Measurements from ENCODE around the gene AGFG1. TPM values are rescaled to one million over a fixed set of nuclear protein-coding genes. Genes with fewer than 3 reads are reported as not detected.

AGFG1 gene
- total and polyA plus RNA-seq, 5 donors, result 21.5 to 65.3 (median 50.3) TPM

DNA sequence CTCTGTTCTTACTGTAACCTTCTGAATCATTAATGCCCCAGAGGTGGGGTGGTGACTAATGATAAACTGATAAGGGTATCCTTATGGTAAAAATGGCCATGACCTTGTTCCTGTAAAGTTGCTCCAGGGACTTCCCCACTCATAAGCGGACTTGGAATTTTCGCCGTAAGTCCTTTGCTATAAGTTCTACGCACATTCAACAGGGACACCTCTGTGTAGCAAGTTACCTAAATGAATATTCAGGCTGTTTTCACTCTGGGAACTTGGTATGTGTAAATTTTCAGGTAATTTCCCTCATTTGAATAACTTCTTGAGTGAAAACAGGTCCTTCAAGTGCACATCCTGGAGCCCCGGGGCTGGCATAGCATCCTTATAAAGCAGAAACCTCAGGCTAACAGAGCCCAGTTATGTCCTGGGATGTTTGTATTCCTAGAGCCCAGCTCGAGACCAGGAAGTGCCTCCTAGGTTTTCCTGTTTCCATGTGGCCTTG, 9.4 kb upstream of the AGFG1 start:
- DNase-seq (no peak), ATAC-seq (no peak)
- Histone ChIP-seq H3K4me3 (ENCODE audit: low read length) (no peak overlapping the region), H3K4me1 (ENCODE audit: control insufficient read depth, insufficient read depth, low read length) (no peaks in the 10 kb centered on the region), H3K27me3 (ENCODE audit: control insufficient read depth, insufficient read depth) (no peaks in the 10 kb centered on the region), H3K27ac (ENCODE audit: low read length) (no peak overlapping the region), H3K9me3 (ENCODE audit: control insufficient read depth, low read length) (no peaks in the 10 kb centered on the region)
- intact Hi-C loops (cut with DNase I), result no loop called here
- WGBS, result 77% methylated on average over 6 of the region's 6 CpGs

DNA sequence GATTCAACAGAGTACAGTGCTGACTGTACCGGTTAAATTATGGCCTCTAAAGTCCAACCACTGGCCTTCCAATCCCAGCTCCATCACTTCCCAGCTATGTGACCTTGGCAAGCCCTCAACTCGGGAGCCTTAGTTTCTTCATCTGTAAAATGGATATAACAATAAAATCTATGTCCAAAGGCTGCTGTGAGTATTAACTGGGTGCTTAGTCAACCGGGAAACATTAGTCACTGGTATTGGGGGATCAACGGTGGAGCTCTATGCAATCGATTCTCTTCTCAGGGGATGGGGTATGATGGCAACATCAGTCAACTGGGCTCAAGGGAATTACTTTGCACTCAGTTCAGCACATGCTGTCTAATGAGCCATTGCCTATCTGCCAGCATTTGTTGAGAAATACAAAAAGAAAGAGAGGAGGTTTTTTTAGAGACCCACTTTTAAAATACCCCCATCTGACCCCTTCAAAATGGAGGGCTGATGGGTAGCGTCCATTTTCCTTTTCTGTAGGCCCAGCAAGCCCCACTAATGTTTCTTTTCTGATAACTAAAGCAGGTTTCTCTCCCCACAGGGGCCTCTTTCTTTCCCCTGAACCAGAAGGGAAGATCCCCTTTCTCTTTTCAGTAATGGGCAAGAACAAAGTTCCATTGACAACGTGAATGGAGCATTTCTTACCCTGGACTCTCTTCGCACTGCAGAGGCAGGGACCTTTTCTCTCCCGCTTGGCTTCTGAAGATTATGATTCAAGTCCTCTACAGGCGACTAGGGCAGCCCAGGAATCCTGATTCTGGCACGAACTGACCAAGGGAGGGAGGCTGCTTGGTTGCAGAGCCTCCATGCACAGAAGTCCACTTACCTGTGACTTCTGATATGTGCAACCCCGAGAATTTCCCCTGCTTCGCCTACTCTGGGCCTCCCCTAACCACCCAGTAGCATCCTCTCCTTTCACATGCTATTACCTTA, 8.7 kb upstream of the AGFG1 start:
- ATAC-seq, result no peak
- Histone ChIP-seq H3K4me1 (ENCODE audit: control insufficient read depth, insufficient read depth, low read length) (no peaks in the 10 kb centered on the region), H3K27me3 (ENCODE audit: control insufficient read depth, insufficient read depth) (no peaks in the 10 kb centered on the region), H3K4me3 (ENCODE audit: low read length) (no peak overlapping the region), H3K27ac (ENCODE audit: low read length) (no peak overlapping the region), H3K9me3 (ENCODE audit: control insufficient read depth, low read length) (no peaks in the 10 kb centered on the region)
- no peak for DNase-seq
- 81% methylated on average over 13 of the region's 13 CpGs for WGBS
- intact Hi-C loops (cut with DNase I), result no loop called here

DNA sequence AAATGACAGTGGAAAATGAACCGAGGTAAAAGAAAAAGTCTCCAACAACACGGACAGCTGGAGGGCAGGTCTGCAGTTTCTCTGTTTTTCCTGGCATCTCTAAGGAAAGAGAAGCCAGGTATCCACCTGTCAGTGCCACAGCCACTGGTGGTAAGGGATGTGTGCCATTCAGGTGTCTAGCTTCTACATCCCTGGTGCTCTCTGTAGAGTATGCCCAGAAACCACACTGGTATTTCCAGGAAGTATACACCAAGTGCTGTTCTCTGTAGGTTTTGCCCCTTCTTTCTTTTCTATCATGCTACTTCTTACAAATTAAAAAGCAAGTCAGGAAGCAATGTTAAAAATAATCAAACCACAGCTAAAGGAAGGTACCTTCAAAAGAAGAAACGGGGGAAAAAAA, 7.6 kb upstream of the AGFG1 start:
- 81% methylated on average over 3 of the region's 3 CpGs for WGBS
- intact Hi-C loops (cut with DNase I), result no loop called here

DNA sequence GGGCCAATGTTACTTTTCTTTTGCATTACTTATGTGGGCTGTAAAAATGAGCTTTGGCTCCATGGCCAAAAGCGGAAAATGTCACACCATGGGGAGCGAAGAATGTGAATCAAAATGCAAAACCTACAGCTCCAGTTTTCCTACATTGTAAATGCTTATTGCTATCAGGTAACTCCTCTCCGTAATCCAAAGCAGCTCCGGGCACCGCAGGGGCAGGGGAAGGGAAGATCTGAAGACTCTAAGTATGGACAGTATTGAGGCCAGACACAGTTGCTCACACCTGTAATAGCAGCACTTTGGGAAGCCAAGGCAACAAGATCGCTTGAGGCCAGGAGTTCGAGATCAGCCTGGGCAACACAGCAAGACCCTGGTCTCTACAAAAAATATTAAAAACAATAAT, 7.1 kb upstream of the AGFG1 start:
- no peak overlapping the region for H3K27ac ChIP-seq (ENCODE audit: low read length)
- no peaks in the 10 kb centered on the region for H3K9me3 ChIP-seq (ENCODE audit: control insufficient read depth, low read length)
- WGBS, result 87% methylated on average over 7 of the region's 7 CpGs
- intact Hi-C loops (cut with DNase I), result no loop called here
- H3K27me3 ChIP-seq (ENCODE audit: control insufficient read depth, insufficient read depth), result no peaks in the 10 kb centered on the region
- no peaks in the 10 kb centered on the region for H3K4me1 ChIP-seq (ENCODE audit: control insufficient read depth, insufficient read depth, low read length)
- DNase-seq (no peak), ATAC-seq (no peak)
- H3K4me3 ChIP-seq (ENCODE audit: low read length), result no peak overlapping the region

More for the DNA sequence above, 7.6 kb upstream of the AGFG1 start:
- Histone ChIP-seq H3K27ac (ENCODE audit: low read length) (no peak overlapping the region), H3K27me3 (ENCODE audit: control insufficient read depth, insufficient read depth) (no peaks in the 10 kb centered on the region), H3K9me3 (ENCODE audit: control insufficient read depth, low read length) (no peaks in the 10 kb centered on the region), H3K4me1 (ENCODE audit: control insufficient read depth, insufficient read depth, low read length) (no peaks in the 10 kb centered on the region), H3K4me3 (ENCODE audit: low read length) (no peak overlapping the region)
- ATAC-seq (no peak), DNase-seq (no peak)

DNA sequence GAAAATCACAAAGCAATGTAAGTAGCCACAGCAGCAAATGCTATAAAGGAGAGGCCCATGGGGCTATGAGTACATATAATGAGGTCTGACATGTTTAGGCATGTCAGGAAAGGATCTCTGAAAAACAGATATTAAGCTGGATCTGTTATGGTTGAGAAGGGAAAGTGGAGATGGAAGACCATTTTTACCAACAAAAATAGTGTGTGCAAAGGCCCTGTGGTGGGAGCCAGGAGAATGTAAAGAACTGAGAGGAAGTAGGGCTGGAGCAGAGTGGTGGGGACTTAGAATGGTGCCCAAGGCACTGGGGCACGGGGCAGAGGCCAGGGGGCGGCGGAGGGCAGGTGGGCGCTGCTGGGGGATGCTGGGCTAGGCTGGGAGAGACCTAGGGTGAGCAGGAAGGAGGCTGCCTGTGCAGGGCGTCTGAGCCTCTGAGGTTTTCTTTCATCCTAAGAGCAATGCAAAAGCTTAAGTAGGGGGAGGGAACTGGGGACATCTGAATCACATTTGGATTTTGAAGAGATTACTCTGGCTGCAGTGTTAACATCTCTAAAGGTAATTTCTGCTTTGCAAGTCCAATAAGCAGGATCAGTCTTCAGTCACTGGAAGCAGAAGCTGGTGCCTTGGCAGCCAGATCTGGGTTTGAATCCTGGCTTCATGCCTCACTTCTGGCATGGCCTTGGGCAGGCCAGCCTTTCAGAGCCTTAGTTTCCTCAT, 4.9 kb upstream of the AGFG1 start:
- Histone ChIP-seq H3K9me3 (ENCODE audit: control insufficient read depth, low read length) (no peaks in the 10 kb centered on the region), H3K27me3 (ENCODE audit: control insufficient read depth, insufficient read depth) (no peaks in the 10 kb centered on the region), H3K27ac (ENCODE audit: low read length) (no peak overlapping the region), H3K4me3 (ENCODE audit: low read length) (no peak overlapping the region), H3K4me1 (ENCODE audit: control insufficient read depth, insufficient read depth, low read length) (no peaks in the 10 kb centered on the region)
- intact Hi-C loops (cut with DNase I), result no loop called here
- ATAC-seq (no peak), DNase-seq (no peak)
- 89% methylated on average over 5 of the region's 5 CpGs for WGBS

DNA sequence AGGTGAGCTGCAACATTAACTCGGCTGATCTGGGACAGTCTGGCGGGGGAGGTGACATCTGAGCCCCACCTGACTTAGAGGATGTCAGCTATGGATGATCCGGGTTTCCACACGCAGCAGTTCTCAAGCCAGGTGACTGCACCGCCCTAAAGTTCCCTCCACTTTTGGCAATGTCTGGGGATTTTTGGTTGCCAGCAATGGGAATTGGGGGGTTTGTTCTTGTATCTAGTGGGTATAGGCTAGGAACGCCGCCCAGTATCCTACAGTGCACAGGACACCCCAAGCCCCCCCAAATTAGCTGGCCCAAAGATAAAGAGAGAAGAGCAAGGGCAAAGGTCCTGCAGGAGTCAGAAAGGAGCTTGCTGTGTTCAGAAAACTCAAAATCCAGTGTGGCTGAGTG, 544 bp upstream of the AGFG1 start:
- no peaks in the 10 kb centered on the region for H3K9me3 ChIP-seq (ENCODE audit: control insufficient read depth, low read length)
- no peaks in the 10 kb centered on the region for H3K27me3 ChIP-seq (ENCODE audit: control insufficient read depth, insufficient read depth)
- intact Hi-C loops (cut with DNase I), result loop anchor here in 3 of 4 donors (5.0 to 10.0 kb wide), 3 partner anchors 67 to 296 kb away; no protein-coding TSS in a partner anchor
- H3K4me3 ChIP-seq (ENCODE audit: low read length), result no peak overlapping the region
- ATAC-seq, result no peak
- DNase-seq, result peak in 1 of 3 donors; percentile 48
- peaks cover 2% of the 10 kb centered on the region for H3K4me1 ChIP-seq (ENCODE audit: control insufficient read depth, insufficient read depth, low read length)
- H3K27ac ChIP-seq (ENCODE audit: low read length), result no peak overlapping the region
- WGBS, result 86% methylated on average over 7 of the region's 7 CpGs

DNA sequence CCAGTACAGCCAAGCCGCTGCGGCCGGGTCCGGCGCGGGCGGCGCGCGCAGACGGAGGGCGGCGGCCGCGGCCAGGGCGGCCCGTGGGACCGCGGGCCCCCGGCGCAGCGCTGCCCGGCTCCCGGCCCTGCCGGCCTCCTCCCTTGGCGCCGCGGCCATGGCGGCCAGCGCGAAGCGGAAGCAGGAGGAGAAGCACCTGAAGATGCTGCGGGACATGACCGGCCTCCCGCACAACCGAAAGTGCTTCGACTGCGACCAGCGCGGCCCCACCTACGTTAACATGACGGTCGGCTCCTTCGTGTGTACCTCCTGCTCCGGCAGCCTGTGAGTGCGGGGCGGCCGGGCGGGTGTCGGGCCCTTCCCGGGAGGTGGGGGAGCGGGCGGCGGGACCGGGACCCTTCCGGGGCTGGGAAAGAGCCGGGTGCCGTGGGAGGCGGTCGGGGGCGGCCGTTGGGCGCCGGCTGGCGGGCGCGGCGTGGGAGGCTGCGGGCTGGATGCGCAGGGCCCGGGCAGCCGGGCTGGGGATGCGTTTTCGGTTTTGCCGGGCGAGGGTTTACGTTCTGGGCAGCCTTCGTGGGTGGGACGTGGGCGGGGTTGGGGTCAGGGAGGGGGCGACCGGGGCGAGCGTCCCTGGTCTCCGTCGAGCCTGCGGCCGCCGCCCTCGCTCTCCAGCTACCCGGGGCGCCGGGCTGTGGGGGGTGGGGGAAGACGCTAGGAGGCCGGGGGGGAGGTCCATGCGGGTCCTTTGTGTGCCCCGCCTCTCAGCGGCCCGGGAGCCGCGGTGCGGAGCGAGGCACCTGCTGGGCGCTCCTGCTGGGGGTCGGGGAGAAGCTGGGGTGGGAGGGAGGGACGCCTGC, 537 bp downstream of the AGFG1 start:
- Histone ChIP-seq H3K9me3 (ENCODE audit: control insufficient read depth, low read length) (no peaks in the 10 kb centered on the region), H3K4me3 (ENCODE audit: low read length) (peak overlapping the region; percentile 99), H3K4me1 (ENCODE audit: control insufficient read depth, insufficient read depth, low read length) (peaks cover 2% of the 10 kb centered on the region), H3K27me3 (ENCODE audit: control insufficient read depth, insufficient read depth) (no peaks in the 10 kb centered on the region), H3K27ac (ENCODE audit: low read length) (peak overlapping the region; percentile 87)
- ATAC-seq, result peak; percentile 59 to 64
- intact Hi-C loops (cut with DNase I), result loop anchor here in 3 of 4 donors (5.0 to 10.0 kb wide), 3 partner anchors 68 to 295 kb away; no protein-coding TSS in a partner anchor
- WGBS, result under 1% methylated on average over 106 of the region's 106 CpGs
- peak; percentile 43 to 76 (median 63) for DNase-seq

DNA sequence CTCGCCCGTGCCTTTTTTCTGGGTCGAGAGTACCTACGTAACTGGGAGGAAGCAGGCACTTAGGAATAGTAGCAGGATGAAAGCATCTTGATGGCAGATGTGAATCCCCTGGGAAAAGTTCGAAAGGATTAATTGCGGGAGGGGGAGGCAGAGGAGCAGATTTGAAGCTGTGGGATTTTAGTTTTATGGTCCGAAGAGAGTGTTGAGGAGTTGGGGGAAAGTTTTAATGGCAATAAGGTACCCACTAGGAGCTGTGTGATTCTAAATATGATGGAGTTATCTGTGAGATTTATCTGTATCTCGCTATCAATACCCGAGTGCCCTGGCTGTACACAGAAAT, 1.1 kb downstream of the AGFG1 start:
- Histone ChIP-seq H3K27ac (ENCODE audit: low read length) (no peak overlapping the region), H3K4me3 (ENCODE audit: low read length) (peak overlapping the region; percentile 99), H3K27me3 (ENCODE audit: control insufficient read depth, insufficient read depth) (no peaks in the 10 kb centered on the region), H3K4me1 (ENCODE audit: control insufficient read depth, insufficient read depth, low read length) (peaks cover 2% of the 10 kb centered on the region), H3K9me3 (ENCODE audit: control insufficient read depth, low read length) (no peaks in the 10 kb centered on the region)
- no peak for DNase-seq
- under 1% methylated on average over 9 of the region's 9 CpGs for WGBS
- intact Hi-C loops (cut with DNase I), result loop anchor here in 3 of 4 donors (5.0 to 10.0 kb wide), 3 partner anchors 68 to 294 kb away; no protein-coding TSS in a partner anchor
- ATAC-seq, result no peak

DNA sequence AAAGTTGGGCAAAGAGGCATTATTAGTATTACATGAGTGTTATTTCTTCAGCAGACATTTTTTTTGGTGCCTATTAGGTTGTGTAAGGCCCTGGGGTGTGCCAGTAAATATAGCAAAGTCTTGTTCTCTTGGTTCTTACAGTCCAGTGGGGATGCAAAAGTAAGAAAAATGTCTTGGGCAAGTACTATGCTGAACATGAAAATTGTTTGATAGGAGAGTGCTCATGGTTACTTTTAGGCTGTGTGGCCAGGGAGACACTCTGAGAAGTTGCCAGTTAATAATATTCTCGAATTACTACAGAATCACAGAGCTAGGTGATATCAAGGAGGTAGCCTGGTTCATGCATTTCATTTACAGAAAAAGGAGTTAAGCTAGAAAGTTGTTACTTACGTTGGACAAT, 1.9 kb downstream of the AGFG1 start:
- Histone ChIP-seq H3K4me1 (ENCODE audit: control insufficient read depth, insufficient read depth, low read length) (peaks cover 2% of the 10 kb centered on the region), H3K4me3 (ENCODE audit: low read length) (peak overlapping the region; percentile 42), H3K9me3 (ENCODE audit: control insufficient read depth, low read length) (no peaks in the 10 kb centered on the region), H3K27me3 (ENCODE audit: control insufficient read depth, insufficient read depth) (no peaks in the 10 kb centered on the region), H3K27ac (ENCODE audit: low read length) (no peak overlapping the region)
- DNase-seq (no peak), ATAC-seq (no peak)
- 30% methylated on average over 2 of the region's 2 CpGs for WGBS
- intact Hi-C loops (cut with DNase I), result loop anchor here in 3 of 4 donors (5.0 to 10.0 kb wide), 3 partner anchors 69 to 293 kb away; no protein-coding TSS in a partner anchor

DNA sequence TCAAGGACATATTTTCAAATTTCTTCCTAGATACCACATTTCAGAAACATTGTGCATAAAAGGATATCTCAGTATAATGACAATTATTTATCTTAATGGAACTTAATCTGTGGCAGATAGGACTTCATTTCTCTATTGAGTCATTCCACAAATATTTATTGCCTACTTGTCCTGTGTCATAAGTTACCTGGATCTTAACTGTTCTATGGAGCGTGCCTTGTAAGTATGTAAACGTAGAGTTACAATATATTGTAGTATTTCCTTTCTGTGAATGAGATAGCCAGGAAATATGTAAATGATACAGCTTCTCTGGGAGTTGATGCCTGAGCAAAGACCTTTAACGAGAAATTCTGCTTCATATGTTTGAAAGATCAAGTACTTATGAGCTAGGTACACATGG, 2.5 kb downstream of the AGFG1 start:
- ATAC-seq (no peak), DNase-seq (no peak)
- intact Hi-C loops (cut with DNase I), result loop anchor here in 3 of 4 donors (5.0 to 10.0 kb wide), 3 partner anchors 70 to 293 kb away; no protein-coding TSS in a partner anchor
- H3K4me3 ChIP-seq (ENCODE audit: low read length), result no peak overlapping the region
- H3K27me3 ChIP-seq (ENCODE audit: control insufficient read depth, insufficient read depth), result no peaks in the 10 kb centered on the region
- no peak overlapping the region for H3K27ac ChIP-seq (ENCODE audit: low read length)
- H3K9me3 ChIP-seq (ENCODE audit: control insufficient read depth, low read length), result no peaks in the 10 kb centered on the region
- H3K4me1 ChIP-seq (ENCODE audit: control insufficient read depth, insufficient read depth, low read length), result peaks cover 2% of the 10 kb centered on the region
- 55% methylated on average over 3 of the region's 3 CpGs for WGBS
